Fibroblast of lung (primary cell): Measurements from ENCODE around the gene SNX30. TPM values are rescaled to one million over a fixed set of nuclear protein-coding genes. Genes with fewer than 3 reads are reported as not detected.
A peak's percentile ranks its signal among the peaks of the same experiment; 100 is the strongest.

ENCODE experiments used
- DNase-seq, 2 donors: peaks; one replicate each; pipeline versions ENCODE4 v3.0.0 to v3.0.0-alpha.2; 2010; ENCODE audit warnings: low read depth in 2 of 2
- H2AFZ ChIP-seq: 2 replicates; pipeline ENCODE4 v1.5.1; 2012; ENCODE audit warnings: low read length, control low read depth, inconsistent platforms
- H3K27ac ChIP-seq: 2 replicates; pipeline ENCODE4 v1.5.1; 2011; ENCODE audit warnings: low read length, control low read depth; ENCODE audit not compliant: insufficient read depth
- H3K27me3 ChIP-seq: 2 replicates; pipeline ENCODE4 v1.5.1; 2011; ENCODE audit warnings: mild to moderate bottlenecking, low read length; ENCODE audit not compliant: control insufficient read depth, insufficient read depth
- H3K36me3 ChIP-seq: 2 replicates; pipeline ENCODE4 v1.5.1; 2011; ENCODE audit warnings: low read length; ENCODE audit not compliant: control insufficient read depth, insufficient read depth
- H3K4me1 ChIP-seq: 2 replicates; pipeline ENCODE4 v1.5.1; 2011; ENCODE audit warnings: low read length; ENCODE audit not compliant: control insufficient read depth, insufficient read depth; ENCODE audit errors: extremely low read depth
- H3K4me2 ChIP-seq: 2 replicates; pipeline ENCODE4 v1.5.1; 2011; ENCODE audit warnings: low read length, control low read depth; ENCODE audit not compliant: insufficient read depth; ENCODE audit errors: extremely low read depth
- H3K4me3 ChIP-seq, 4 experiments: fragments of 200-600 bp in 1 of 4; sonication (generic) in 1 of 4; replicated peaks in 1 of 4; 2 replicates each; pipeline ENCODE4 v1.5.1; 2011 to 2016; ENCODE audit warnings: low read length in 4 of 4, low read depth in 3 of 4, mild to moderate bottlenecking in 3 of 4, control low read depth in 2 of 4, inconsistent platforms in 1 of 4, mixed read lengths in 1 of 4; ENCODE audit not compliant: insufficient read depth in 1 of 4; ENCODE audit errors: control extremely low read depth in 1 of 4
- H3K79me2 ChIP-seq: 2 replicates; pipeline ENCODE4 v1.5.1; 2012; ENCODE audit warnings: mild to moderate bottlenecking, low read length, inconsistent platforms; ENCODE audit not compliant: control insufficient read depth, insufficient read depth
- H3K9ac ChIP-seq: 2 replicates; pipeline ENCODE4 v1.5.1; 2011; ENCODE audit warnings: mild to moderate bottlenecking, low read length, control low read depth; ENCODE audit not compliant: insufficient read depth
- H3K9me3 ChIP-seq: 2 replicates; pipeline ENCODE4 v1.5.1; 2012; ENCODE audit warnings: low read depth, low read length; ENCODE audit not compliant: control insufficient read depth, insufficient read depth
- H4K20me1 ChIP-seq: 2 replicates; pipeline ENCODE4 v1.5.1; 2011; ENCODE audit warnings: low read length; ENCODE audit not compliant: control insufficient read depth, insufficient read depth; ENCODE audit errors: extremely low read depth
- EZH2 ChIP-seq: IDR thresholded peaks from 2 replicates; pipeline ENCODE4 v1.5.1; 2012; ENCODE audit warnings: low read length, control low read depth, mild to moderate bottlenecking; ENCODE audit errors: missing control alignments
- polyA plus RNA-seq, 2 donors: library from polyadenylated mRNA; depleted of rRNA in 1 of 2; stranded (reverse) in 1 of 2; unstranded in 1 of 2; fragments of >200 nt; gene quantifications; 2 replicates each; pipeline ENCODE4 v1.2.1, GENCODE V29; 2011 to 2012; ENCODE audit warnings: missing spikeins in 1 of 2
- total RNA-seq: library from RNA; depleted of rRNA; stranded (reverse); fragments of >200 nt; gene quantifications from 2 replicates; pipeline ENCODE4 v1.2.1, GENCODE V29; 2014
- TF ChIP-seq, protein P1 (sequence below), 2 donors: IDR thresholded peaks in 1 of 2; conservative IDR thresholded peaks in 1 of 2; 1 replicate in 1 of 2; 2 replicates in 1 of 2; pipeline ENCODE4 v1.5.1; 2011 to 2012; ENCODE audit warnings: low read length in 2 of 2, control low read depth in 1 of 2, inconsistent platforms in 1 of 2, low read depth in 1 of 2, mild to moderate bottlenecking in 1 of 2

SNX30 gene
- total and polyA plus RNA-seq, 2 donors (not counting 1 experiment from before 2014, with no cell fraction given): 7.9 to 20.6 TPM

DNA sequence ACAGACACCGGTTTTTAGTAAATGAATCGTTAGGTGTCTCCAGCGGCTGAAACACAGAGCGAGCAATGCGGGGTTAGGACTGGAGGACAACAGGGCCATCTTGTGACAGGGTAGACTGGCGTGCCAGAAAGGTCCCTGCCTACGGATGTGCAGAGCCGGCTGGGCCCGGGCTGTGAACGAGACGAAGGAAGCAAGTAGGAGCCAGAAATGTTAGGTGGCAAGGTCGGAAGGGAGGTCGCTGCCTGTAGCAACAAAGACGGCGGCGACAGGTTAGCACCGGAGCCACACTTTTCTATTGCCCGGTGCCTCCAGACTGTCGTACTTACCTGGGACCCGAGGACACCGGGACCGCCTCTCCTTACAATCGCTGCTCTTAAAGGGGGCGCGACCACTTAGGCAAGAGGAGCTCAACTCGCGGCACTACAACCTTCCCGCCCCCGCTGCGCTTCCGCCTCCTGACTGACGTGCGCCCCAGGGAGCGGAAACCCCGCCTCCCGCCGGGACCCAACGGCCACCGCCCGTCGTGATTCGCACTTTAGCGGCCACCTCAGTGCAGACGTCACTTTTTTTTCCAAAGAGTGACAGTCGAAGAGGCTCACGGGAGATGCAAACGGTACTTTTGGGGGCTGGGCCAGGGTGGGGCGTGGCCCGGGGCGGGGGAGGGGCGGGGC, 32.8 kb upstream of the SNX30 start, which contains the start of gene INIP:
TSS of gene INIP (minus strand) at position 457 of the 671 bp plus-strand sequence. CDS start 1,632 bp downstream, outside the sequence.
- Histone ChIP-seq H3K27me3 (no peaks in the 10 kb centered on the region), H3K79me2 (peaks cover 9% of the 10 kb centered on the region), H2AFZ (peak within 1 kb of the TSS; percentile 98), H3K4me1 (no peaks in the 10 kb centered on the region), H4K20me1 (no peaks in the 10 kb centered on the region), H3K9me3 (no peaks in the 10 kb centered on the region), H3K9ac (peak within 1 kb of the TSS; percentile 70), H3K36me3 (no peaks in the 10 kb centered on the region), H3K27ac (peak within 1 kb of the TSS; percentile 85), H3K4me2 (peak within 1 kb of the TSS; percentile 82), H3K4me3 (peak within 1 kb of the TSS; percentile 76 to 97 (median 88))
- TF ChIP-seq EZH2: no peak
- TF ChIP-seq, protein P1, sequence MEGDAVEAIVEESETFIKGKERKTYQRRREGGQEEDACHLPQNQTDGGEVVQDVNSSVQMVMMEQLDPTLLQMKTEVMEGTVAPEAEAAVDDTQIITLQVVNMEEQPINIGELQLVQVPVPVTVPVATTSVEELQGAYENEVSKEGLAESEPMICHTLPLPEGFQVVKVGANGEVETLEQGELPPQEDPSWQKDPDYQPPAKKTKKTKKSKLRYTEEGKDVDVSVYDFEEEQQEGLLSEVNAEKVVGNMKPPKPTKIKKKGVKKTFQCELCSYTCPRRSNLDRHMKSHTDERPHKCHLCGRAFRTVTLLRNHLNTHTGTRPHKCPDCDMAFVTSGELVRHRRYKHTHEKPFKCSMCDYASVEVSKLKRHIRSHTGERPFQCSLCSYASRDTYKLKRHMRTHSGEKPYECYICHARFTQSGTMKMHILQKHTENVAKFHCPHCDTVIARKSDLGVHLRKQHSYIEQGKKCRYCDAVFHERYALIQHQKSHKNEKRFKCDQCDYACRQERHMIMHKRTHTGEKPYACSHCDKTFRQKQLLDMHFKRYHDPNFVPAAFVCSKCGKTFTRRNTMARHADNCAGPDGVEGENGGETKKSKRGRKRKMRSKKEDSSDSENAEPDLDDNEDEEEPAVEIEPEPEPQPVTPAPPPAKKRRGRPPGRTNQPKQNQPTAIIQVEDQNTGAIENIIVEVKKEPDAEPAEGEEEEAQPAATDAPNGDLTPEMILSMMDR (conservative IDR thresholded peaks at IDR 0.05 in 1 of 2, IDR thresholded peaks at IDR 0.05 in 1 of 2; ENCODE audit: low read depth in 1 of 2, low read length in 2 of 2): no peak
- DNase-seq: peak; percentile 95 to 96

DNA sequence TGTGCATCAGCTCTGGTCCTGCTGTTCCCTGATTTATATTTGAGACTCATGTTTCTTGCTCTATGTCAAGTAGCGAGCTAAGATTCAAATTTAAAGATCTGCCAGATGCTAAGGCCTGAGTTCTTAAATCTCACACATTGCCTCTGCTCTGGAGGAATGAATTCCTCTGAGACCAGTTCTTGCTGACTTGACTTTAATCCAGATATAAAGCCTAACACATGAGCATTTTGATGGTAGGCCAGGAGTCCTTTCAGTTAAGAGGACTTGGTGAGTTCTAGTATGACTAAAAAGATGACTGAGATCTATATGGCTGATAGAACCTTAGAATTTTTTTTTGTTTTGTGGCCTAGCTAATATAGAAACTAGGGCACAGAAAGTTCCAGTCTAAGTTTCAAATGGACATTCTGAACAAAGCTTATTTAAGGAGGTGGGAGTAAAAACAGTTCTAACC, 31.3 kb upstream of the SNX30 start:
- Histone ChIP-seq H3K4me2 (no peak overlapping the region), H3K79me2 (peaks cover 9% of the 10 kb centered on the region), H3K4me1 (no peaks in the 10 kb centered on the region), H3K27me3 (no peaks in the 10 kb centered on the region), H3K4me3 (no peak overlapping the region), H2AFZ (no peak overlapping the region), H3K36me3 (no peaks in the 10 kb centered on the region), H3K9me3 (no peaks in the 10 kb centered on the region), H4K20me1 (no peaks in the 10 kb centered on the region), H3K27ac (no peak overlapping the region), H3K9ac (no peak overlapping the region)
- TF ChIP-seq, protein P1 (conservative IDR thresholded peaks at IDR 0.05 in 1 of 2, IDR thresholded peaks at IDR 0.05 in 1 of 2; ENCODE audit: low read depth in 1 of 2, low read length in 2 of 2): no peak
- TF ChIP-seq EZH2: no peak
- peak; percentile 16 to 21 for DNase-seq

DNA sequence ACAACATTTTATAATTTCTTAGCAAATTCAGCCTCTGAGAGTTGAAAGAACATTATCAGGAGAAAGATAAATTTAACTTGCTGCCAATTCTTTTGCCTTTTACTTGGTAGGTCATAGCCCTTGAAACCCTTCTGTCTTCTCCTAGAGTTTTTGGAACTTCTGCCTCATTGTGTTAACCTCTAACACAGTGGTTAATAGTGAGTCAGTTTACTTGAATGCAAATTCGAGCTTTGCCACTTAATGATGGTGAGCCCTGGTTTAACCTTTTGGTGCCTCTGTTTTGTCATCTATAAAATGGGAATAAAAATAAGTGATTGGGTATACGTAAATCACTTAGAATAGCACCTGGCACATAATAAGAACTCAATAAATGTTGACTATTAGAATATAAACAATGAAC, 30.9 kb upstream of the SNX30 start:
- H3K4me3 ChIP-seq: no peak overlapping the region
- no peaks in the 10 kb centered on the region for H3K9me3 ChIP-seq
- H4K20me1 ChIP-seq: no peaks in the 10 kb centered on the region
- no peak overlapping the region for H3K4me2 ChIP-seq
- peaks cover 9% of the 10 kb centered on the region for H3K79me2 ChIP-seq
- H3K27ac ChIP-seq: no peak overlapping the region
- no peak overlapping the region for H3K9ac ChIP-seq
- peak in 1 of 2 donors; percentile 21 for DNase-seq
- H3K4me1 ChIP-seq: no peaks in the 10 kb centered on the region
- TF ChIP-seq, protein P1 (conservative IDR thresholded peaks at IDR 0.05 in 1 of 2, IDR thresholded peaks at IDR 0.05 in 1 of 2; ENCODE audit: low read depth in 1 of 2, low read length in 2 of 2): no peak
- TF ChIP-seq EZH2: no peak
- no peaks in the 10 kb centered on the region for H3K36me3 ChIP-seq
- H3K27me3 ChIP-seq: no peaks in the 10 kb centered on the region
- H2AFZ ChIP-seq: no peak overlapping the region
